ENCODE results near the gene FAM163B. TPM values are rescaled to one million over a fixed set of nuclear protein-coding genes. Genes with fewer than 3 reads are reported as not detected.

FAM163B gene
- total RNA-seq, 4 donors from 2014 or later: not detected

DNA sequence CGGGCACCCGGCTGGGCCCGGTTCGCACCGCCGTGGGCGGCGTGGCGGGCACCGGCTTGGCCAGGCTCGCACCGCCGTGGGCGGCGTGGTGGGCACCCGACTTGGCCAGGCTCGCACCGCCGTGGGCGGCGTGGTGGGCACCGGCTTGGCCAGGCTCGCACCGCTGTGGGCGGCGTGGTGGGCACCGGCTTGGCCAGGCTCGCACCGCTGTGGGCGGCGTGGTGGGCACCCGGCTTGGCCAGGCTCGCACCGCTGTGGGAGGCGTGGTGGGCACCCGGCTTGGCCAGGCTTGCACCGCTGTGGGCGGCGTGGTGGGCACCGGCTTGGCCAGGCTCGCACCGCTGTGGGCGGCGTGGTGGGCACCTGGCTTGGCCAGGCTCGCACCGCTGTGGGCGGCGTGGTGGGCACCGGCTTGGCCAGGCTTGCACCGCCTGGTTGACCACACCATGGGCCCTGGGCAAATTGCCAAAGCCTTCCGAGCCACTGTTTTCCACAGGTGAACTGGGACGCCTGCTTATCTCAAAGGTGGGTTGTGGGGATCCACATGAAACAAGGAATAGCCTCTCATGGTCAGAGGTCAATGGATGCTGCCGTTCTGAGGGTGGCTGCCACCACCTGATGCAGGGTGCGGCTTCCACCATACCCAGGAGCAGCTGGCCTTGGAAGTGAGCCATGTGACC is 46.4 kb downstream of the FAM163B start:
- intact Hi-C loops (cut with DNase I; ENCODE audit: low total_unique reads): no loop called here
- H3K4me3 ChIP-seq (ENCODE audit: low read depth, poor library complexity, severe bottlenecking): no peak overlapping the region
- no peak for TF ChIP-seq POLR2A (IDR thresholded peaks at IDR 0.05)
- TF ChIP-seq, protein P1, sequence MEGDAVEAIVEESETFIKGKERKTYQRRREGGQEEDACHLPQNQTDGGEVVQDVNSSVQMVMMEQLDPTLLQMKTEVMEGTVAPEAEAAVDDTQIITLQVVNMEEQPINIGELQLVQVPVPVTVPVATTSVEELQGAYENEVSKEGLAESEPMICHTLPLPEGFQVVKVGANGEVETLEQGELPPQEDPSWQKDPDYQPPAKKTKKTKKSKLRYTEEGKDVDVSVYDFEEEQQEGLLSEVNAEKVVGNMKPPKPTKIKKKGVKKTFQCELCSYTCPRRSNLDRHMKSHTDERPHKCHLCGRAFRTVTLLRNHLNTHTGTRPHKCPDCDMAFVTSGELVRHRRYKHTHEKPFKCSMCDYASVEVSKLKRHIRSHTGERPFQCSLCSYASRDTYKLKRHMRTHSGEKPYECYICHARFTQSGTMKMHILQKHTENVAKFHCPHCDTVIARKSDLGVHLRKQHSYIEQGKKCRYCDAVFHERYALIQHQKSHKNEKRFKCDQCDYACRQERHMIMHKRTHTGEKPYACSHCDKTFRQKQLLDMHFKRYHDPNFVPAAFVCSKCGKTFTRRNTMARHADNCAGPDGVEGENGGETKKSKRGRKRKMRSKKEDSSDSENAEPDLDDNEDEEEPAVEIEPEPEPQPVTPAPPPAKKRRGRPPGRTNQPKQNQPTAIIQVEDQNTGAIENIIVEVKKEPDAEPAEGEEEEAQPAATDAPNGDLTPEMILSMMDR (IDR thresholded peaks at IDR 0.05): no peak
- DNase-seq (ENCODE audit: low spot score in 2 of 2): no peak
- WGBS, 2 donors: 58 to 80% methylated on average over 4 to 24 of the region's 54 CpGs

DNA sequence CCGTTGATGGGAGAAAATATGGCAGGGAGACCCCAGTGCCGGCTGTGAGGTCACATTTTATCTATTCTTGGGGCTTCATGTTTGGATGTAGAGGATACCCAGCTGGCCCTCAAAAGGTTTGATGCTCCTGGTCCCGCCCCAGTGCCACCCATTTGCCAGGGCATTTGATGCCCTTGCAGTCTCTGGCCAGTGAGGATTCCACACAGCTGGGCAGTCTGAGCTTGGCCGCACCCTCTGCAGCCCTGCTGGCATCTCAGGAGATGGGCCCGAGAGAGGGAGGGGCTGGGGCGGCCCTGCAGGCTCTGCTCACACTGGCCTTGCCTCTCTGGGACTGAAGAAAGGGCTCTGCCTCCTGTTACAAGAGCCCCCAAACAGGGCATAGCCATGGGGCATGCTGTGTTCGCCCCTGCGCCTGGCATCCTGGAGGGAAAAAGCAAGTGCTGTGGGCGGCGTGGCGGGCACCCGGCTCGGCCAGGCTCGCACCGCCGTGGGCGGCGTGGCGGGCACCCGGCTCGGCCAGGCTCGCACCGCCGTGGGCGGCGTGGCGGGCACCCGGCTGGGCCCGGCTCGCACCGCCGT is 47.1 kb downstream of the FAM163B start:
- TF ChIP-seq, protein P1 (IDR thresholded peaks at IDR 0.05): no peak
- TF ChIP-seq POLR2A (IDR thresholded peaks at IDR 0.05): no peak

DNA sequence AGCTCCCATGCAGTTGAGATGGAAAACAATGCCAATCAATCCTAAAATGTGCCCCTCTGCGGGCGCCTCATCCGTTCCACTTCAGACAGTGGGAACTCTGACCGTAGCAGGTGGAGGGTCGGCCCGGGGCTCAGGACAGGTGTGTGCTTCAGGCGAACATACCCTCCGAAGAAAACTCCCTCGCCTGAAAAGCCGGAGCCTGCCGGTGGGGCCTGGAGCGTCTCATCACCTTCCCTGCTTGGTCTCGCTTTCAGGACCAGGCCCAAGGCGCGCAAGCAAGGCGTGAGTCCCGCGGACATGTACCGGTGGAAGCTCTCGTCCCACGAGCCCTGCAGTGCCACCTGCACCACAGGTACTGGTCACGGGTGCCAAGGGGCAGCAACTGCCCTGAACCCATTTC is 48.2 kb downstream of the FAM163B start:
- intact Hi-C loops (cut with DNase I; ENCODE audit: low total_unique reads): no loop called here
- 88 to 95% methylated on average over 21 to 22 of the region's 22 CpGs for WGBS, 2 donors
- DNase-seq (ENCODE audit: low spot score in 2 of 2): no peak
- TF ChIP-seq, protein P1 (IDR thresholded peaks at IDR 0.05): no peak
- TF ChIP-seq POLR2A (IDR thresholded peaks at IDR 0.05): no peak
- H3K4me3 ChIP-seq (ENCODE audit: low read depth, poor library complexity, severe bottlenecking): no peak overlapping the region

More for the DNA sequence above, 47.1 kb downstream of the FAM163B start:
- intact Hi-C loops (cut with DNase I; ENCODE audit: low total_unique reads): no loop called here
- 93% methylated on average over 2 to 30 of the region's 32 CpGs for WGBS, 2 donors
- no peak for DNase-seq (ENCODE audit: low spot score in 2 of 2)
- no peak overlapping the region for H3K4me3 ChIP-seq (ENCODE audit: low read depth, poor library complexity, severe bottlenecking)

DNA sequence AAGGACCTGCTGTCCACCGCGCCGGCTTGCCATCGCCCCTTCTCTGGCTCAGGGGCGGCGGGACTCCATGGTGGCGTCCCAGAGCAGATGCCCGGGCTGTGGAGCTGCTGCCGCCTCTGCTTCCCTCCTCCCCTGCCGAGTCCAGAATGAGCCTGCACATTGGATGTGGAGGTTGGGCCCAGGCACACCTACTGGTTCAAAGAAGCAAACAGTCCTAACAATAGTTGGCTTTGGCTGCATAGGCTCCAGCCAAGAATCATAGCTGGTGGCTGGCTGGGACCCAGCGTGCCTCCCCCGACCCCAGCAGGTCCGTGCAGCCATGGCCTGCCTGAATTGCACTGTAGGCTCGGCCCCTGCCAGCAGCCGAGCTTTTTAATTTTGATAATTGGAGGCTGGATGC is 48.9 kb downstream of the FAM163B start:
- no peak for TF ChIP-seq POLR2A (IDR thresholded peaks at IDR 0.05)
- TF ChIP-seq, protein P1 (IDR thresholded peaks at IDR 0.05): no peak
- no peak for DNase-seq (ENCODE audit: low spot score in 2 of 2)
- intact Hi-C loops (cut with DNase I; ENCODE audit: low total_unique reads): no loop called here

GRCh38 chr9:133558191-133559126 is 50.7 kb downstream of the FAM163B start:
- WGBS, 2 donors: 38 to 39% methylated on average over 29 to 31 of the region's 31 CpGs
- TF ChIP-seq POLR2A (IDR thresholded peaks at IDR 0.05): no peak
- TF ChIP-seq, protein P1 (IDR thresholded peaks at IDR 0.05): no peak
- peak in 1 of 2 donors; percentile 29 for DNase-seq (ENCODE audit: low spot score in 2 of 2)
- intact Hi-C loops (cut with DNase I; ENCODE audit: low total_unique reads): no loop called here
- H3K4me3 ChIP-seq (ENCODE audit: low read depth, poor library complexity, severe bottlenecking): no peak overlapping the region

More for the DNA sequence above, 48.9 kb downstream of the FAM163B start:
- no peak overlapping the region for H3K4me3 ChIP-seq (ENCODE audit: low read depth, poor library complexity, severe bottlenecking)
- 75 to 88% methylated on average over 14 to 15 of the region's 15 CpGs for WGBS, 2 donors
